ENCODE measurements around the gene ROGDI.

GRCh38 chr16:4826980-4827379 is 24.5 kb upstream of the ROGDI start:
- TF ChIP-seq, protein P1, sequence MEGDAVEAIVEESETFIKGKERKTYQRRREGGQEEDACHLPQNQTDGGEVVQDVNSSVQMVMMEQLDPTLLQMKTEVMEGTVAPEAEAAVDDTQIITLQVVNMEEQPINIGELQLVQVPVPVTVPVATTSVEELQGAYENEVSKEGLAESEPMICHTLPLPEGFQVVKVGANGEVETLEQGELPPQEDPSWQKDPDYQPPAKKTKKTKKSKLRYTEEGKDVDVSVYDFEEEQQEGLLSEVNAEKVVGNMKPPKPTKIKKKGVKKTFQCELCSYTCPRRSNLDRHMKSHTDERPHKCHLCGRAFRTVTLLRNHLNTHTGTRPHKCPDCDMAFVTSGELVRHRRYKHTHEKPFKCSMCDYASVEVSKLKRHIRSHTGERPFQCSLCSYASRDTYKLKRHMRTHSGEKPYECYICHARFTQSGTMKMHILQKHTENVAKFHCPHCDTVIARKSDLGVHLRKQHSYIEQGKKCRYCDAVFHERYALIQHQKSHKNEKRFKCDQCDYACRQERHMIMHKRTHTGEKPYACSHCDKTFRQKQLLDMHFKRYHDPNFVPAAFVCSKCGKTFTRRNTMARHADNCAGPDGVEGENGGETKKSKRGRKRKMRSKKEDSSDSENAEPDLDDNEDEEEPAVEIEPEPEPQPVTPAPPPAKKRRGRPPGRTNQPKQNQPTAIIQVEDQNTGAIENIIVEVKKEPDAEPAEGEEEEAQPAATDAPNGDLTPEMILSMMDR (IDR thresholded peaks at IDR 0.05), result no peak
- TF ChIP-seq POLR2A (IDR thresholded peaks at IDR 0.05), result no peak
